HG02884 (cell line): ENCODE measurements around the gene MAPK8IP3.

Source experiments
- ATAC-seq: cut with Tn5 transposase; IDR thresholded peaks from one replicate; pipeline ENCODE4 v1.9.1; 2021; ENCODE audit warnings: mild to moderate bottlenecking, moderate library complexity; ENCODE audit not compliant: unreplicated experiment

Gene MAPK8IP3

GRCh38 chr16:1740234-1740633 lies 34.2 kb downstream of the MAPK8IP3 start:
- no peak for ATAC-seq

GRCh38 chr16:1740781-1741490 lies 34.9 kb downstream of the MAPK8IP3 start:
- no peak for ATAC-seq

GRCh38 chr16:1741553-1742165 lies 35.7 kb downstream of the MAPK8IP3 start:
- ATAC-seq = no peak

GRCh38 chr16:1743376-1744337 lies 37.7 kb downstream of the MAPK8IP3 start:
- no peak for ATAC-seq

GRCh38 chr16:1744338-1744840 lies 38.4 kb downstream of the MAPK8IP3 start:
- ATAC-seq = no peak

GRCh38 chr16:1745181-1745899 lies 39.3 kb downstream of the MAPK8IP3 start:
- no peak for ATAC-seq

GRCh38 chr16:1745900-1746692 lies 40.1 kb downstream of the MAPK8IP3 start:
- ATAC-seq = no peak

- no peak for ATAC-seq
These were observed 40.7 kb downstream of the MAPK8IP3 start for GRCh38 chr16:1746693-1747195.

- ATAC-seq = no peak
These were observed 41.9 kb downstream of the MAPK8IP3 start for GRCh38 chr16:1747934-1748333.

GRCh38 chr16:1749152-1750117 lies 43.4 kb downstream of the MAPK8IP3 start:
- no peak for ATAC-seq

- no peak for ATAC-seq
These were observed 46.0 kb downstream of the MAPK8IP3 start for GRCh38 chr16:1751946-1752345.

- no peak for ATAC-seq
These were observed 46.9 kb downstream of the MAPK8IP3 start for GRCh38 chr16:1752853-1753252.

- no peak for ATAC-seq
These were observed 48.2 kb downstream of the MAPK8IP3 start for GRCh38 chr16:1754204-1754603.

- ATAC-seq = no peak
These were observed 51.9 kb downstream of the MAPK8IP3 start for GRCh38 chr16:1757714-1758461.

- no peak for ATAC-seq
These were observed 52.9 kb downstream of the MAPK8IP3 start for GRCh38 chr16:1758923-1759322.

- ATAC-seq = no peak
These were observed 53.5 kb downstream of the MAPK8IP3 start for GRCh38 chr16:1759511-1759910.

GRCh38 chr16:1760911-1761310 lies 54.9 kb downstream of the MAPK8IP3 start:
- no peak for ATAC-seq

- no peak for ATAC-seq
These were observed 55.8 kb downstream of the MAPK8IP3 start for GRCh38 chr16:1761751-1762150.
